NCI-H2081 (cell line): ENCODE data around the gene PTPRN2.
"Not testable (repeated sequence)": the region's sequence is repeated elsewhere in the genome, so short reads cannot be mapped to it uniquely, and the experiment has no call there.

Experiments used
- DNase-seq, 2 experiments: peaks; one replicate each; lab custom pipeline; 2025; lab: John Stamatoyannopoulos, UW

Gene PTPRN2

GRCh38 chr7:158419238-158419785 is 168.3 kb downstream of the PTPRN2 start:
- no peak for DNase-seq

DNA sequence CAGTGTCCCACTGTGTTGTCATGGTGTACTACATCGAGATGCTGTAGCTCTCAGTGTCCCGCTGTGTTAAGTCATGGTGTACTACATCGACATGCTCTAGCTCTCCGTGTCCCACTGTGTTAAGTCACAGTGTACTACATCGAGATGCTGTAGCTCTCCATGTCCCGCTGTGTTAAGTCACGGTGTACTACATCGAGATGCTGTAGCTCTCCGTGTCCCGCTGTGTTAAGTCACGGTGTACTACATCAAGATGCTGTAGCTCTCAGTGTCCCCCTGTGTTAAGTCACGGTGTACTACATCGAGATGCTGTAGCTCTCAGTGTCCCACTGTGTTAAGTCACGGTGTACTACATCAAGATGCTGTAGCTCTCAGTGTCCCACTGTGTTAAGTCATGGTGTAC is 169.2 kb downstream of the PTPRN2 start:
- not testable (repeated sequence) for DNase-seq

GRCh38 chr7:158416283-158416933 is 171.2 kb downstream of the PTPRN2 start:
- DNase-seq = peak in 1 of 2 experiments; percentile 29

DNA sequence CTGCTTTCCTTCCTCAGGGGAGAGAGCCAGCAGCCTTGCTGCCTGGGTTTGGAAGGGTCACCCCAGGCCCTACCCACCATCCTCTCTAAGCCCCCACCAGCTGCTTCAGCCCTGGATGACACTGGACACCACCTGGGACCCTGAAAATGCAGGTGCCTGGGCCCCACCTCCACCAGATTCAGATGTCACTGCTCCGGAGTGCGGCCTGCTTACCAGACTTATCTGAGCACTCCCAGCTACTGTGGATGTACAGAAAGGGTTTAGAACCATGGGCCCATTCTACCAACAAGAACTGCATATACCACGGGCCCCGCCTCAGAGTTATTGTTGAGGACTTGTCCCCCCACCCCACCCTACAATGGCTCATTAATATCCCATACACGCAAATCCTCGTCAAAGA is 172.3 kb downstream of the PTPRN2 start:
- DNase-seq = no peak

GRCh38 chr7:158414486-158414961 is 173.1 kb downstream of the PTPRN2 start:
- DNase-seq = peak; percentile 47 to 72

DNA sequence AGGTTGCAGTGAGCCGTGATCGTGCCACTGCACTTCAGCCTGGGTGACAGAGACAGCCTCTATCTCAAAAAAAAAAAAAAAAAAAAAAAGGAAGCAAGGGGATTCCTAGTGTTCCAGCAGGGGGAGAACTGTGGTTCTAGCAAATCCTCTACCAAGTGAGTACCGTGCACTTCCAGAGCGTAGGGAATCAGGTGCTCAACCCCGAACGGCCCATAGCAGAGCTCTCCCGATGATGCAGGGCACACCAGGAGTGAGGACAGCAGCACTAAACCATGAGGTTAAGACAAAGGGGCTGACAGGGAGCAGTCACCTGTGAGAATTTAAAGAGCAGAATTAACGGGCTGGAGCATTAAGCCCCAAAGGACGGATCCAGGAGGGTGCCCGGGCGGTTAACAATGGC is 173.6 kb downstream of the PTPRN2 start:
- peak in 1 of 2 experiments; percentile 57 for DNase-seq

DNA sequence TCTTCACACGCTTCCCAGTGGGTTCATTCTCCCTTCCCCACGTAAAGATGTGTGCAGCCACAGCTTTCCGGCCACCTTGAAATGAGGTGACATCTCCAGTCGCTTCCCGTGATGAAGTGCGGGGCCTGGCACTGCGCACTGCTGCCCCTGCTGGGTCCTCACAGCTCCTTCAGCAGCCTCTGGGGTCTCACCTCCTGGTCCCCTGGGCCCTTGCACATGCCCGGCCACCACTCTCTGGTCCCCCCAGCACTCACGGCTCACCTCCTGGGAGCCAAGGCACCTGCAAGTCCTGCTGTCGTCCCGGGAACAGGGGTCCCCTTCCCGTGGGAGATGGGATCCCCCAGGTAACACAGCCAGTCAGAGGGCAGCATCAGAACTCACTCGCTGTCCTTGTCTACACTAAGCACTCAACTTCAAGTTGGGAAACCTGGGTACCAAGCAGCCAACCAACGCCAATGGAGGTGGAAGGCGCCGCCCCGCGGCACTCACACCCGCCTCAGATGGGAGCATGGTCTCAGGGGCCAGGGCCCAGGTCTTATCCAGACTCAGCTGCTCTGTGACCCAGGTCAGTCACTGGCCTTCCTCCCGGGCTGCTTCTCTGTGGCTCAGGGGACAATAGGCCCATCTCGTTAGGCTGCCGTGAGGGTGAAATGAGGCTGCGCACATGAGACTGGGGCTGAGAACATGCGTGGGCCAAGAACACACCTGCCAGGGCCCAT is 176.2 kb downstream of the PTPRN2 start:
- no peak for DNase-seq

GRCh38 chr7:158410720-158411119 is 176.9 kb downstream of the PTPRN2 start:
- no peak for DNase-seq

GRCh38 chr7:158409816-158410330 is 177.8 kb downstream of the PTPRN2 start:
- no peak for DNase-seq

DNA sequence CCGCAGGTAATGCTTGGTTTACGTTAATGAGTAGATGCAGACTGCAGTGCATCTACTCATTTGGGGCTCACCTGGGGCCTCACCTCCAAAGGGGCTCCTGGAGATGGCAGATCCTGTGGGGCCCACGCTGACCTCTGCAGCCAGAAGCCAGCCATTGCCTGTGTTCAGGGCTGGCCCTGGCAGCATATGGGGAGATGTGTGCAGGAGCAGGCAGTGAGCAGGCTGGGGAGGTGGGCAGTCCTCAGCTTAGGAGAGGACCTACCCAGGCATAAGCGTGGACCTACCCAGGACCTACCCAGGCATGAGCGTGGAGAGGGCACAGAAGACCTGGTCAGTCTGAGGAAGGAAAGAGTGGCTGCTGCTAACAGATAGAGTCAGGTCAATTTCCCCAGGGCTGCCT is 178.5 kb downstream of the PTPRN2 start:
- no peak for DNase-seq

DNA sequence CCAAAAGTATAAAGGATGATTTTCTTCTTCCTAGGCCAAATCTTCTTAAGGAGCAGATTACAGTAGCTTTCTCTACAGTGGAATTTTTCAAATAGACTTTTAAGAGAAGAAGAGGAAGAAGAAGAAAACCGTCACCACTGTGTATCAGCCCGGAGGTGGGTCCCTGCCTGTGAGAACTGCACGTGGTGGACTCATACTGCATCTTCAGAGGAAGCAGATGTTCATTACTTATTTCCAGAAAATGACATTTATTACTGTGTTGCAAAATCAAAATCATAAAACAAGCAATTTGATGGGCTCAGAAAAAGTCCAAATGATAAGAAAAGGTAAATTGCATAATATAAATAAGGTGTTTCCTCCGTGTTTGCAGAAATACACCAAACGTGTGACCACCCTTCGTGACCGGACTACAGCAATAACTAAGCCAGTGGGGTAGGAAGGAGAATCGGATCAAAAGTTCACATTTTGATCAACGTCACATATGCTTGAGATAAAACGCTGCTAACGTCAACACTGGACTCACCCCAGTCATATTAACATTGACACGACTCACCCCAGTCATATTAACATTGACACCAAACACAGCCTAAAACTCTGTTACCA is 179.2 kb downstream of the PTPRN2 start:
- DNase-seq = no peak

DNA sequence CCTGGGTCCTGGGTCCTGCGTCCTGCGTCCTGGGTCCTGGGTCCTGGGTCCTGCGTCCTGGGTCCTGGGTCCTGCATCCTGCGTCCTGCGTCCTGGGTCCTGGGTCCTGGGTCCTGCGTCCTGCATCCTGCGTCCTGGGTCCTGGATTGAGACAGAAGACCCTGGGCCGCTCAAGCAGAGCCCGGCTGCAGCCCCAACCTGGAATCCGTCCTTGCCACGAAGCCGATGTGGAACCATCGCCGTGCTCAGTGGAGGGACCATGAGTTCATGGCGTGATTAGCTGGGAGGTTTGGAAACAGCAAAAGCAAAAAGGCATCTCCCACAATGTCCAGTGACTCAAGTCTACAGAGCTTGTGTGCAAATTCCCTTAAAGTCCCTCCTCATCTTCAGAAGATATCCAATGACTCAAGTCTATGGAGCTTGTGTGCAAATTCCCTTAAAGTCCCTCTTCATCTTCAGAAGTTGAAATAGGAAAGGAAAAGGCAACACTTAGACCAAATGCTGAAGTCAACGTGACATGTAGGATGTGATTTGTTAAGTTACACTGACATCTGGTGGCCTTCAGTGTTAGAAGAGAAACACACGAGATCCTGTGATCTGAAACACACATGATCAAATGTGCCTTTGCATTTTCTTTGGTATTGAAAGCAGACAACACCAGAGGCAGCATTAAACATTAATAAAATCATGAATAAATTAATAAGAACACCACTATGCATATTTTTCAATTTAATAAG is 179.9 kb downstream of the PTPRN2 start:
- DNase-seq = peak; percentile 70 to 73

- no peak for DNase-seq
These were observed 180.8 kb downstream of the PTPRN2 start for GRCh38 chr7:158406801-158407200.

DNA sequence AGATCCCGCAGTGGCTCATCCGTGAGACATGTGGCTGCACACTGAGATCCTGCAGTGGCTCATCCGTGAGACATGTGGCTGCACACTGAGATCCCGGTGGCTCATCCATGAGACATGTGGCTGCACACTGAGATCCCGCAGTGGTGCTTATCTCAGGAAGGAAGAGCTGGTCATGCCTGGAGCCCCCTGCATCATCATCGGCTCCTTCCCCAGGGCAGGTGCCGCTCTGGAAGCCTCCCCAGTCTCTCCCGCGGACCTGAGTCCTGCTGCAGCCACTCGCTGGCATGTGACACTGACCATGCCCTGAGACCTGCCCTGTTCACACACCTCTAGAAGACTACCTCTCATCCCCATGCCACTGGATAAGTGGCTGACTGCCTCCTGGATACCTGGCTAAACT is 181.3 kb downstream of the PTPRN2 start:
- no peak for DNase-seq

DNA sequence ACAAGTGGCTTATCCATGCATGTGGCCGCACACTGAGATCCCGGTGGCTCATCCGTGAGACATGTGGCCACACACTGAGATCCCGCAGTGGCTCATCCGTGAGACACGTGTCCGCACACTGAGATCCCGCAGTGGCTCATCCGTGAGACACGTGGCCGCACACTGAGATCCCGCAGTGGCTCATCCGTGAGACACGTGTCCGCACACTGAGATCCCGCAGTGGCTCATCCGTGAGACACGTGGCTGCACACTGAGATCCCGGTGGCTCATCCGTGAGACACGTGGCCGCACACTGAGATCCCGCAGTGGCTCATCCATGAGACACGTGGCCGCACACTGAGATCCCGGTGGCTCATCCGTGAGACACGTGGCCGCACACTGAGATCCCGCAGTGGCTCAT is 181.9 kb downstream of the PTPRN2 start:
- DNase-seq = not testable (repeated sequence)

DNA sequence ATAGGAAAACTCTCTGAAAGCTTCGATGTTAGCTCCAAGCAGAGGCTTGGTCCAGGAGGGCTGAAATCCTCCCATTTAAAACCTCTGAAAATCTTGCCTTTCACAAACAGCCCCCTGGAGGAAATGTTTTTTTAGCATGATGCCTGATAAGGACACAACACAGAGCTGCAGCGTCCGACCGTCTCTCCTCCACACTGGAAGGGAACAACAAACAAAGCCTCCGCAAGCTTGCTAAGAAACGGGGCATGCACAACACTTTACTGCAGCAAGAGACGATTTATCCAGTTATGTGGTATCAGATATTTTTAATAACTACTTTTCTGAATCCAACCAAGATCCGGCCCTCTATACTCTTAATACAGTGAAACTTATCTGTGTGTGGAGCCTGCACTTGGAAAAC is 182.3 kb downstream of the PTPRN2 start:
- no peak for DNase-seq

DNA sequence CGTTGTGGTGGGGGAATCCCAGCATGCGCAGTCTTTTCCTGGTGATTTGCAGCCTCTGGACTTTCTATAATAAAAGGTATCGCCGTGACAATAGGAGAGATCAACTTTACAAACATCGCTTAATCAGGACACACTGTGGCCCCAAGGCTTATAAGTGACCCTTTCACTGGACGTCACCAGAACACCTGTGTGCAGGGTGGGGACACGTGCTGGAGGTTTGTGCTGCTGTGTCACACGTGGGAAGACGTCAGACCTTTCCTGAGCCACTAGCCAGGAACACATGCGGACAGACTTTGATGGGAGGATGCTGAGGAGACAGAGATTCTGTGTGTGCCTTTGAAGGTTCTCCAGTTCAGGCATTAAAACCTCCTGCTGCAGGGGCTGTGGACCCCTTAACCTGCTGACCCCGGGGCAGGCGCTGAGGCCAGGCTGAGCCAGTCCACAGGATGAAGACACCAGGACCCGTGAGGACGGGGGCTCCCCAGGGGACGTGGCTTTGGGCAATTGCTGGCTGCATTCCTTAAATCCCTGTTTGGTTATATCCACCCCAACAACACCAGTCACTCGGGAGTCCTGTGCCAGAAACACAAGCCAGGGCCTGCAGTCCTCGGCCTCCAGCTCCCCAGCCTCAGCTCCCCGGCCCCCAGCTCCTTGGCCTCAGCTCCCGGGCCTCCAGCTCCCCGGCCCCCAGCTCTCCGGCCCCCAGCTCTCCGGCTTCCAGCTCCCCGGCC is 183.4 kb downstream of the PTPRN2 start:
- DNase-seq = no peak

GRCh38 chr7:158403013-158403821 is 184.4 kb downstream of the PTPRN2 start:
- no peak for DNase-seq

DNA sequence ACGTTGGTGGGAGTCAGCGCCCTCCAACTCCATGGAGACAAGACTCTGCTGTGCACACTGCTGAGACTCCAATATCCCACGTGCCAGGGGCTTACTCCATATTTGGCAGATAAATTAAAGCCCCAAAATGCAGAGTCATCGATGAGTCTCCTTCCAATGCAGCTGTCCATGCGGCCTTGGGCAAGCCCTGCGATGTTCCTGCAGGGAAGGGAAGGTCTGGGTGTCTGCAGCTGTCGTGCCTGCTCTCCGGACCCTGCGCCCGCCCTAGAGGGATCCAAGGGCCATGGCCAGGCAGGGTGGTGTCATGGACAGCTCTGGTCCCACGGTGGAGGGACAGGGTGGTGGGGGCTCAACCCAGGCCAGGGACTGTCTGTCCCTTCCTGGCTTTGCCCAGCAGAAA is 185.2 kb downstream of the PTPRN2 start:
- no peak for DNase-seq

DNA sequence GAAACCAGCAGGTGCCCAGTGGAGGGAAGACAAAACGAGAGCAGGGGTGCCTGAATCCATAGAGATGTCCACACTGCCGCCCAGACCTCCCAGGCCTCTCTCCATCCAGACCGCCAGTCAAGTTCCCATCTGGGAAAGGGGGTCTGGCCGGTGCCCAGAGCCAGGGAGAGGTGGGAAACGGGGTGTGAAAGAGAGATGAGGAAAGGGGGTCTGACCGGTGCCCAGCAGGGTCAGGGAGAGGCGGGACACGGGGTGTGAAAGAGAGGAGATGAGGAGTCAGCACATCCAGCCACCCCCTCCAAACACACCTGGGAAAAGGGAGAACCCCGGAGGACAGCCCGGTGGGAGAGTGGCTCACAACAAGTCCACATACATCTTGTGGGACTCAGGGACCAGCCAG is 185.8 kb downstream of the PTPRN2 start:
- no peak for DNase-seq
